GM12878 (cell line): ENCODE measurements around the gene ECI1. TPM values are rescaled to one million over a fixed set of nuclear protein-coding genes. Genes with fewer than 3 reads are reported as not detected.

Experiments
- CBX3 ChIP-seq: fragments of 200-600 bp; sonication (generic); IDR thresholded peaks from 2 replicates; pipeline ENCODE4 v1.6.1; 2016; ENCODE audit warnings: low read depth, borderline replicate concordance
- PRDM15 ChIP-seq: fragments of 450-650 bp; formaldehyde crosslinking; IDR thresholded peaks from 2 replicates; pipeline ENCODE4 v1.4.0; 2020; ENCODE audit warnings: mild to moderate bottlenecking, moderate library complexity
- ZNF274 ChIP-seq: IDR thresholded peaks from one replicate; pipeline ENCODE4 v1.8.0; 2011; ENCODE audit not compliant: insufficient read length, insufficient read depth
- ZSCAN29 ChIP-seq: fragments of 450-650 bp; IDR thresholded peaks from 2 replicates; pipeline ENCODE4 v1.6.1; 2017; ENCODE audit warnings: mild to moderate bottlenecking, moderate library complexity
- polyA plus RNA-seq, 11 experiments: library from polyadenylated mRNA; depleted of rRNA in 4 of 11; unstranded in 6 of 11; stranded (reverse) in 5 of 11; fragments of >200 nt; fragmentation: Nextera tagmentation in 4 of 11; fragmentation: Illumina TruSeq in 1 of 11; extraction: Ambion mirVana in 4 of 11; extraction: Trizol in 1 of 11; gene quantifications; 1 replicate in 1 of 11; 2 replicates in 10 of 11; pipeline versions ENCODE4 v1.2.1 to v1.2.3, GENCODE V29; 2011 to 2016; ENCODE audit warnings: inconsistent platforms in 2 of 11, missing spikeins in 2 of 11, low read depth in 1 of 11
- total RNA-seq, 4 experiments: library from RNA; depleted of rRNA in 3 of 4; stranded (reverse); fragments of >200 nt in 3 of 4; fragmentation: Illumina TruSeq in 1 of 4; extraction: Trizol in 1 of 4; gene quantifications; 2 replicates each; pipeline versions ENCODE4 v1.2.1 to v1.2.3, GENCODE V29; 2013 to 2021
- TF ChIP-seq, protein P1 (sequence below): IDR thresholded peaks from 2 replicates; pipeline ENCODE4 v1.6.1; 2012; ENCODE audit warnings: low read depth, low read length, improper control_type of control experiment
- TF ChIP-seq, protein P2 (sequence below): IDR thresholded peaks from 2 replicates; pipeline ENCODE4 v1.6.1; 2012; ENCODE audit warnings: improper control_type of control experiment, low read depth, low read length; ENCODE audit not compliant: insufficient replicate concordance
- TF ChIP-seq, protein P3 (sequence below): fragments of 150-350 bp; IDR thresholded peaks from 2 replicates; pipeline ENCODE4 v1.6.1; 2014; ENCODE audit warnings: mild to moderate bottlenecking, low read depth, low read length
- TF ChIP-seq, protein P4 (sequence below): fragments of 450-650 bp; IDR thresholded peaks from 2 replicates; pipeline ENCODE4 v1.6.1; 2017; ENCODE audit warnings: mild to moderate bottlenecking, low read depth, inconsistent platforms; ENCODE audit not compliant: poor library complexity, severe bottlenecking

Gene ECI1
- total and polyA plus RNA-seq, 10 of the 15 experiments (the other 5 are each of a cell fraction or from before 2014, with no cell fraction given): 2.2 to 82.1 (median 24.8) TPM

DNA sequence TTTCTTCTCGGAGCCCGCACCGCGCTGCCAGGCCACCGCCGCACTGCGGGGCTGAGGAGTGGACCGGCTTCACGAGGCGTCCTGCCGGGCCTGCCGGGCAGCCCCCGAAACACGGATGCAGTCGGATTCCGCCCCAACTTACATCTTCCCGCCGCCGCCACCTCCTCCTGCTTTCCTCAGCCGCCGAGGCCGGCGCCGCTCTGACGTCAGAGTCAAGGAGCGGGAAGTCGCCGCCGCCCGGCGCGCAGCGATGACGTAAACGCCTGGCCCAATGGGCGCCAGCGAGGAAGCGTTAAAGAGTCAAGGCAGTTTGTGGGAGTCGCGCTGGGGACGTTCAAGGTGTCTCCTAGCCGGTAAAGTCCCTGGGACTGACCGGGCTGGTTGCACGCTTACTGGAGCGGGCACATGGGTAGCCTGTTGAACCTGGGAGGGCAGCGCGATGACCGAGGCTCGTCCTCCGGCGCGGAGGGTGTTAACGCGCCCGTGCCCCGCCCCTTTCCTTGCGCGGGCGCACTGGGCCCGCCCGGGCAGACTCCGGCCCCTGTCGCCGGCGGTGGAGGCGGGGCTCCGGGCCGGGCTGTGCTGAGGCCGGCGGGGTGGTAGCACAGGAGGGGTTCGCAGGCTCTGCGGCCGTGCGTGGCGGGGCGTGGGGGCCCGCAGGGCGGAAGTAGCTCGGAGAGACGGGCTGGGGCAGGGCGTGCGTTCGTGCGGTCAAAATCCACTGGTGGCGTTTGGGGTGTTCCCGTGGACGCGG lies 16.7 kb upstream of the ECI1 start, which contains the start of gene RNPS1 (continued):
- TF ChIP-seq PRDM15 (CRISPR knock-in tag) (peak; percentile 74), ZSCAN29 (peak; percentile 88; the same call in 1 of the 2 replicates), CBX3 (no peak), ZNF274 (no peak)
- TF ChIP-seq, protein P1, sequence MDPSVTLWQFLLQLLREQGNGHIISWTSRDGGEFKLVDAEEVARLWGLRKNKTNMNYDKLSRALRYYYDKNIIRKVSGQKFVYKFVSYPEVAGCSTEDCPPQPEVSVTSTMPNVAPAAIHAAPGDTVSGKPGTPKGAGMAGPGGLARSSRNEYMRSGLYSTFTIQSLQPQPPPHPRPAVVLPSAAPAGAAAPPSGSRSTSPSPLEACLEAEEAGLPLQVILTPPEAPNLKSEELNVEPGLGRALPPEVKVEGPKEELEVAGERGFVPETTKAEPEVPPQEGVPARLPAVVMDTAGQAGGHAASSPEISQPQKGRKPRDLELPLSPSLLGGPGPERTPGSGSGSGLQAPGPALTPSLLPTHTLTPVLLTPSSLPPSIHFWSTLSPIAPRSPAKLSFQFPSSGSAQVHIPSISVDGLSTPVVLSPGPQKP: peak; percentile 22; the same call in 1 of the 2 replicates
- TF ChIP-seq, protein P2, sequence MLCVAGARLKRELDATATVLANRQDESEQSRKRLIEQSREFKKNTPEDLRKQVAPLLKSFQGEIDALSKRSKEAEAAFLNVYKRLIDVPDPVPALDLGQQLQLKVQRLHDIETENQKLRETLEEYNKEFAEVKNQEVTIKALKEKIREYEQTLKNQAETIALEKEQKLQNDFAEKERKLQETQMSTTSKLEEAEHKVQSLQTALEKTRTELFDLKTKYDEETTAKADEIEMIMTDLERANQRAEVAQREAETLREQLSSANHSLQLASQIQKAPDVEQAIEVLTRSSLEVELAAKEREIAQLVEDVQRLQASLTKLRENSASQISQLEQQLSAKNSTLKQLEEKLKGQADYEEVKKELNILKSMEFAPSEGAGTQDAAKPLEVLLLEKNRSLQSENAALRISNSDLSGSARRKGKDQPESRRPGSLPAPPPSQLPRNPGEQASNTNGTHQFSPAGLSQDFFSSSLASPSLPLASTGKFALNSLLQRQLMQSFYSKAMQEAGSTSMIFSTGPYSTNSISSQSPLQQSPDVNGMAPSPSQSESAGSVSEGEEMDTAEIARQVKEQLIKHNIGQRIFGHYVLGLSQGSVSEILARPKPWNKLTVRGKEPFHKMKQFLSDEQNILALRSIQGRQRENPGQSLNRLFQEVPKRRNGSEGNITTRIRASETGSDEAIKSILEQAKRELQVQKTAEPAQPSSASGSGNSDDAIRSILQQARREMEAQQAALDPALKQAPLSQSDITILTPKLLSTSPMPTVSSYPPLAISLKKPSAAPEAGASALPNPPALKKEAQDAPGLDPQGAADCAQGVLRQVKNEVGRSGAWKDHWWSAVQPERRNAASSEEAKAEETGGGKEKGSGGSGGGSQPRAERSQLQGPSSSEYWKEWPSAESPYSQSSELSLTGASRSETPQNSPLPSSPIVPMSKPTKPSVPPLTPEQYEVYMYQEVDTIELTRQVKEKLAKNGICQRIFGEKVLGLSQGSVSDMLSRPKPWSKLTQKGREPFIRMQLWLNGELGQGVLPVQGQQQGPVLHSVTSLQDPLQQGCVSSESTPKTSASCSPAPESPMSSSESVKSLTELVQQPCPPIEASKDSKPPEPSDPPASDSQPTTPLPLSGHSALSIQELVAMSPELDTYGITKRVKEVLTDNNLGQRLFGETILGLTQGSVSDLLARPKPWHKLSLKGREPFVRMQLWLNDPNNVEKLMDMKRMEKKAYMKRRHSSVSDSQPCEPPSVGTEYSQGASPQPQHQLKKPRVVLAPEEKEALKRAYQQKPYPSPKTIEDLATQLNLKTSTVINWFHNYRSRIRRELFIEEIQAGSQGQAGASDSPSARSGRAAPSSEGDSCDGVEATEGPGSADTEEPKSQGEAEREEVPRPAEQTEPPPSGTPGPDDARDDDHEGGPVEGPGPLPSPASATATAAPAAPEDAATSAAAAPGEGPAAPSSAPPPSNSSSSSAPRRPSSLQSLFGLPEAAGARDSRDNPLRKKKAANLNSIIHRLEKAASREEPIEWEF: no peak
- TF ChIP-seq, protein P3, sequence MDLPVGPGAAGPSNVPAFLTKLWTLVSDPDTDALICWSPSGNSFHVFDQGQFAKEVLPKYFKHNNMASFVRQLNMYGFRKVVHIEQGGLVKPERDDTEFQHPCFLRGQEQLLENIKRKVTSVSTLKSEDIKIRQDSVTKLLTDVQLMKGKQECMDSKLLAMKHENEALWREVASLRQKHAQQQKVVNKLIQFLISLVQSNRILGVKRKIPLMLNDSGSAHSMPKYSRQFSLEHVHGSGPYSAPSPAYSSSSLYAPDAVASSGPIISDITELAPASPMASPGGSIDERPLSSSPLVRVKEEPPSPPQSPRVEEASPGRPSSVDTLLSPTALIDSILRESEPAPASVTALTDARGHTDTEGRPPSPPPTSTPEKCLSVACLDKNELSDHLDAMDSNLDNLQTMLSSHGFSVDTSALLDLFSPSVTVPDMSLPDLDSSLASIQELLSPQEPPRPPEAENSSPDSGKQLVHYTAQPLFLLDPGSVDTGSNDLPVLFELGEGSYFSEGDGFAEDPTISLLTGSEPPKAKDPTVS: no peak
- TF ChIP-seq, protein P4, sequence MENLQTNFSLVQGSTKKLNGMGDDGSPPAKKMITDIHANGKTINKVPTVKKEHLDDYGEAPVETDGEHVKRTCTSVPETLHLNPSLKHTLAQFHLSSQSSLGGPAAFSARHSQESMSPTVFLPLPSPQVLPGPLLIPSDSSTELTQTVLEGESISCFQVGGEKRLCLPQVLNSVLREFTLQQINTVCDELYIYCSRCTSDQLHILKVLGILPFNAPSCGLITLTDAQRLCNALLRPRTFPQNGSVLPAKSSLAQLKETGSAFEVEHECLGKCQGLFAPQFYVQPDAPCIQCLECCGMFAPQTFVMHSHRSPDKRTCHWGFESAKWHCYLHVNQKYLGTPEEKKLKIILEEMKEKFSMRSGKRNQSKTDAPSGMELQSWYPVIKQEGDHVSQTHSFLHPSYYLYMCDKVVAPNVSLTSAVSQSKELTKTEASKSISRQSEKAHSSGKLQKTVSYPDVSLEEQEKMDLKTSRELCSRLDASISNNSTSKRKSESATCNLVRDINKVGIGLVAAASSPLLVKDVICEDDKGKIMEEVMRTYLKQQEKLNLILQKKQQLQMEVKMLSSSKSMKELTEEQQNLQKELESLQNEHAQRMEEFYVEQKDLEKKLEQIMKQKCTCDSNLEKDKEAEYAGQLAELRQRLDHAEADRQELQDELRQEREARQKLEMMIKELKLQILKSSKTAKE: no peak
